ENCODE results near the gene TRAF5.

- TF ChIP-seq, protein P1, sequence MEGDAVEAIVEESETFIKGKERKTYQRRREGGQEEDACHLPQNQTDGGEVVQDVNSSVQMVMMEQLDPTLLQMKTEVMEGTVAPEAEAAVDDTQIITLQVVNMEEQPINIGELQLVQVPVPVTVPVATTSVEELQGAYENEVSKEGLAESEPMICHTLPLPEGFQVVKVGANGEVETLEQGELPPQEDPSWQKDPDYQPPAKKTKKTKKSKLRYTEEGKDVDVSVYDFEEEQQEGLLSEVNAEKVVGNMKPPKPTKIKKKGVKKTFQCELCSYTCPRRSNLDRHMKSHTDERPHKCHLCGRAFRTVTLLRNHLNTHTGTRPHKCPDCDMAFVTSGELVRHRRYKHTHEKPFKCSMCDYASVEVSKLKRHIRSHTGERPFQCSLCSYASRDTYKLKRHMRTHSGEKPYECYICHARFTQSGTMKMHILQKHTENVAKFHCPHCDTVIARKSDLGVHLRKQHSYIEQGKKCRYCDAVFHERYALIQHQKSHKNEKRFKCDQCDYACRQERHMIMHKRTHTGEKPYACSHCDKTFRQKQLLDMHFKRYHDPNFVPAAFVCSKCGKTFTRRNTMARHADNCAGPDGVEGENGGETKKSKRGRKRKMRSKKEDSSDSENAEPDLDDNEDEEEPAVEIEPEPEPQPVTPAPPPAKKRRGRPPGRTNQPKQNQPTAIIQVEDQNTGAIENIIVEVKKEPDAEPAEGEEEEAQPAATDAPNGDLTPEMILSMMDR (IDR thresholded peaks at IDR 0.05) = no peak
- no peak for TF ChIP-seq POLR2A (IDR thresholded peaks at IDR 0.05)
Measured at GRCh38 chr1:211375949-211376348, 49.3 kb downstream of the TRAF5 start.
